MCF 10A (cell line): ENCODE measurements around the gene SCN3B. TPM values are rescaled to one million over a fixed set of nuclear protein-coding genes. Genes with fewer than 3 reads are reported as not detected.
A peak's percentile ranks its signal among the peaks of the same experiment; 100 is the strongest.
"Not testable (repeated sequence)": the region's sequence is repeated elsewhere in the genome, so short reads cannot be mapped to it uniquely, and the experiment has no call there.

ENCODE experiments used
- BruUV-seq: library from RNA; stranded (reverse); fragments of 400-500 nt; replicated peaks from 2 replicates; lab custom pipeline; 2021; lab: Mats Ljungman, UMichigan
- CTCF ChIA-PET: fragments of 300-600 bp; sonication (Branson Sonifier 250); formaldehyde crosslinking; extraction: SDS; loops from one replicate; lab custom pipeline; 2021; ENCODE audit warnings: antibody characterized with exemption, inconsistent platforms; lab: Yijun Ruan, JAX
- POLR2A ChIA-PET: fragments of 300-600, 350-650 bp; sonication (Branson Sonifier 250); formaldehyde crosslinking; extraction: SDS; loops from one replicate; lab custom pipeline; 2020; ENCODE audit warnings: antibody characterized with exemption, inconsistent platforms; lab: Yijun Ruan, JAX
- DNase-seq: peaks from one replicate; pipeline ENCODE4 v3.0.0-alpha.2; 2018; ENCODE audit not compliant: unreplicated experiment
- H3K27ac Mint-ChIP-seq: one replicate; pipeline ENCODE4 v1.8.0; 2022; ENCODE audit warnings: mild to moderate bottlenecking, low read depth, mixed read lengths; ENCODE audit not compliant: unreplicated experiment
- H3K27me3 Mint-ChIP-seq: one replicate; pipeline ENCODE4 v1.8.0; 2022; ENCODE audit warnings: mixed read lengths; ENCODE audit not compliant: insufficient read depth, unreplicated experiment
- H3K36me3 Mint-ChIP-seq: one replicate; pipeline ENCODE4 v1.8.0; 2022; ENCODE audit warnings: mild to moderate bottlenecking, moderate library complexity, mixed read lengths; ENCODE audit not compliant: insufficient read depth, unreplicated experiment
- H3K4me1 Mint-ChIP-seq: one replicate; pipeline ENCODE4 v1.8.0; 2022; ENCODE audit warnings: mixed read lengths; ENCODE audit not compliant: insufficient read depth, unreplicated experiment
- H3K4me3 Mint-ChIP-seq: one replicate; pipeline ENCODE4 v1.8.0; 2022; ENCODE audit warnings: mild to moderate bottlenecking, moderate library complexity, mixed read lengths; ENCODE audit not compliant: unreplicated experiment
- H3K9me3 Mint-ChIP-seq: one replicate; pipeline ENCODE4 v1.8.0; 2022; ENCODE audit warnings: mixed read lengths; ENCODE audit not compliant: unreplicated experiment
- intact Hi-C: fragments of 100-400 bp; cut with micrococcal nuclease; formaldehyde crosslinking; loops from 2 replicates; pipeline ENCODE4 v1.14.1; 2022
- total RNA-seq: library from RNA; stranded (reverse); gene quantifications from 2 replicates; pipeline ENCODE4 v1.2.3, GENCODE V29; 2022
- TF ChIP-seq, protein P1 (sequence below): fragments of 200-600 bp; IDR thresholded peaks from one replicate; pipeline ENCODE4 v1.8.0; 2022; ENCODE audit warnings: antibody characterized with exemption, mild to moderate bottlenecking; ENCODE audit not compliant: unreplicated experiment

Gene SCN3B
- total RNA-seq, 1 experiment from 2014 or later, result 1.2 TPM

GRCh38 chr11:123665306-123665705 is 10.9 kb upstream of the SCN3B start:
- CTCF ChIA-PET, result no interaction called here
- Mint-ChIP-seq H3K27ac (no peak overlapping the region), H3K9me3 (peaks cover 5% of the 10 kb centered on the region), H3K27me3 (no peaks in the 10 kb centered on the region), H3K36me3 (no peaks in the 10 kb centered on the region), H3K4me3 (no peak overlapping the region), H3K4me1 (no peaks in the 10 kb centered on the region)
- POLR2A ChIA-PET, result no interaction called here
- DNase-seq, result no peak
- BruUV-seq, result no TSS peak
- TF ChIP-seq, protein P1, sequence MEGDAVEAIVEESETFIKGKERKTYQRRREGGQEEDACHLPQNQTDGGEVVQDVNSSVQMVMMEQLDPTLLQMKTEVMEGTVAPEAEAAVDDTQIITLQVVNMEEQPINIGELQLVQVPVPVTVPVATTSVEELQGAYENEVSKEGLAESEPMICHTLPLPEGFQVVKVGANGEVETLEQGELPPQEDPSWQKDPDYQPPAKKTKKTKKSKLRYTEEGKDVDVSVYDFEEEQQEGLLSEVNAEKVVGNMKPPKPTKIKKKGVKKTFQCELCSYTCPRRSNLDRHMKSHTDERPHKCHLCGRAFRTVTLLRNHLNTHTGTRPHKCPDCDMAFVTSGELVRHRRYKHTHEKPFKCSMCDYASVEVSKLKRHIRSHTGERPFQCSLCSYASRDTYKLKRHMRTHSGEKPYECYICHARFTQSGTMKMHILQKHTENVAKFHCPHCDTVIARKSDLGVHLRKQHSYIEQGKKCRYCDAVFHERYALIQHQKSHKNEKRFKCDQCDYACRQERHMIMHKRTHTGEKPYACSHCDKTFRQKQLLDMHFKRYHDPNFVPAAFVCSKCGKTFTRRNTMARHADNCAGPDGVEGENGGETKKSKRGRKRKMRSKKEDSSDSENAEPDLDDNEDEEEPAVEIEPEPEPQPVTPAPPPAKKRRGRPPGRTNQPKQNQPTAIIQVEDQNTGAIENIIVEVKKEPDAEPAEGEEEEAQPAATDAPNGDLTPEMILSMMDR, result no peak
- intact Hi-C loops, result no loop called here

DNA sequence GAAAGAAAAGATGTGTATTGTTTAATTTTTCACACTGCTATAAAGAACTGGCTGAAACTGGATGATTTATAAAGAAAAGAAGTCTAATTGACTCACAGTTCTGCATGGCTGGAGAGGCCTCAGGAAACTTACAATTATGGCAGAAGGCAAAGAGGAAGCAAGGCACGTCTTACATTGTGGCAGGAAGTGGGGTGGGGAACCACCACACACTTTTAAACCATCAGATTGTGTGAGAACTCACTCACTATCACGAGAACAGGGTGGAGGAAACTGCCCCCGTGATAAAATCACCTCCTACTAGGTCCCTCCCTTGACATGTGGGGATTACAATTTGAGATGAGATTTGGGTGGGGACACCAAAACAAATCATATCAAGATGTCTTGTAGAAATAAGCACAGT is 5.5 kb upstream of the SCN3B start:
- H3K4me3 Mint-ChIP-seq, H3K4me1 Mint-ChIP-seq, H3K36me3 Mint-ChIP-seq, H3K9me3 Mint-ChIP-seq, POLR2A ChIA-PET, BruUV-seq, H3K27ac Mint-ChIP-seq, intact Hi-C loops, DNase-seq: not testable (repeated sequence)
- CTCF ChIA-PET, result interaction anchor here (0.7 to 23.6 kb wide), 3 partner anchors 38 to 159 kb away, joined by 3 to 558 read pairs (median 3); no protein-coding TSS in a partner anchor
- peaks cover 22% of the 10 kb centered on the region for H3K27me3 Mint-ChIP-seq

GRCh38 chr11:123659311-123659710 is 4.9 kb upstream of the SCN3B start:
- CTCF ChIA-PET, result interaction anchor here (0.7 to 23.6 kb wide), 5 partner anchors 17 to 158 kb away, joined by 3 to 558 read pairs (median 3); no protein-coding TSS in a partner anchor
- H3K4me3 Mint-ChIP-seq, result no peak overlapping the region
- intact Hi-C loops, result no loop called here
- no peaks in the 10 kb centered on the region for H3K36me3 Mint-ChIP-seq
- POLR2A ChIA-PET, result no interaction called here
- H3K27ac Mint-ChIP-seq, result no peak overlapping the region
- H3K4me1 Mint-ChIP-seq, result no peaks in the 10 kb centered on the region
- peaks cover 5% of the 10 kb centered on the region for H3K9me3 Mint-ChIP-seq
- H3K27me3 Mint-ChIP-seq, result peaks cover 22% of the 10 kb centered on the region
- no peak for DNase-seq
- TF ChIP-seq, protein P1, result no peak
- BruUV-seq, result no TSS peak

DNA sequence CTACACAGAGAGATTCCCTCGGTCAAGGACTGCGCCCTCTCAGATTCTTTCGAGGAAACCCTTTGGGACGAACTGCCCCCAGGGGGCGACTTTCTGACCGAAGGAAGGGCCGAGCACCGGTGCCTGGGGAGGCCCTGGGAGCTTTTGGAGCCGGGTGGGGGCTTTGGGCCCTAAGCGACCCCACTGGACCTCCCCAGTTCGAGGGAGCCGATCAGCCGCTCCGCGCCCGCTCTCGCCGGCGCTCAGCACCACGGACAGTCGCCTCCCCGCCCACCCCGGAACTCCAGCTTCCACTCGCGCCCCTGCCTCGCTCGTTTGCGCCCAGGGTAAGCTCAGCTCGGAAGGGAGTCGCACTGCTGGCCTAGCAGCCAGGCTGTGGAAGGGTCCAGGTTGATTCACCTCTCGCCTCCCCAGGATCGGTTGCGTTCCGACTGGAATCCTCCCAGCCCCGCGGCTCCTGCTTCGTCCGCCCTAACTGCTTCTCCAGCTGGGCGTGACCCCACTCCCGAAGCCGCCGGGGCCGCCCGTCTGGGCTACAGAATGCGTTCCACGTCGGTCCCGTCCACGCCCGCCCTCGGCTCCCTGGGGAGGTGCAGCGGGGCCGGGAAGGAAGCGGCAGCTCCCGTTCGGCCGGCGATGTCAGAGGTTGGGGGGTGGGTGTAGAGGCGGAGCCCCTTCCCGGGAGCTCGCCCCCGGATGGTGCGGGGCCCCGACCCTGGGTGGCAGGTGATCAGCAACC is 428 bp downstream of the SCN3B start:
- peak; percentile 34 for DNase-seq
- Mint-ChIP-seq H3K4me1 (no peaks in the 10 kb centered on the region), H3K36me3 (no peaks in the 10 kb centered on the region), H3K27me3 (peaks cover 35% of the 10 kb centered on the region), H3K9me3 (no peaks in the 10 kb centered on the region), H3K4me3 (peak overlapping the region; percentile 68), H3K27ac (no peak overlapping the region)
- intact Hi-C loops, result loop anchor here (2.0 kb wide), 1 partner anchor 37 kb away; no protein-coding TSS in a partner anchor
- TF ChIP-seq, protein P1, result peak; percentile 30
- no TSS peak for BruUV-seq
- CTCF ChIA-PET, result interaction anchor here (0.6 to 23.6 kb wide), 19 partner anchors 9 to 247 kb away, joined by 3 to 558 read pairs (median 3); no protein-coding TSS in a partner anchor
- POLR2A ChIA-PET, result interaction anchor here (0.7 to 1.7 kb wide), 7 partner anchors 17 to 54 kb away, joined by 3 to 6 read pairs (median 4); no protein-coding TSS in a partner anchor
